ENCODE data around the gene STK11. TPM values are rescaled to one million over a fixed set of nuclear protein-coding genes. Genes with fewer than 3 reads are reported as not detected.
A peak's percentile ranks its signal among the peaks of the same experiment; 100 is the strongest.

The STK11 gene
- total and polyA plus RNA-seq, 2 of the 4 experiments (the other 2 are of a cell fraction), result 39.3 to 42.8 TPM

DNA sequence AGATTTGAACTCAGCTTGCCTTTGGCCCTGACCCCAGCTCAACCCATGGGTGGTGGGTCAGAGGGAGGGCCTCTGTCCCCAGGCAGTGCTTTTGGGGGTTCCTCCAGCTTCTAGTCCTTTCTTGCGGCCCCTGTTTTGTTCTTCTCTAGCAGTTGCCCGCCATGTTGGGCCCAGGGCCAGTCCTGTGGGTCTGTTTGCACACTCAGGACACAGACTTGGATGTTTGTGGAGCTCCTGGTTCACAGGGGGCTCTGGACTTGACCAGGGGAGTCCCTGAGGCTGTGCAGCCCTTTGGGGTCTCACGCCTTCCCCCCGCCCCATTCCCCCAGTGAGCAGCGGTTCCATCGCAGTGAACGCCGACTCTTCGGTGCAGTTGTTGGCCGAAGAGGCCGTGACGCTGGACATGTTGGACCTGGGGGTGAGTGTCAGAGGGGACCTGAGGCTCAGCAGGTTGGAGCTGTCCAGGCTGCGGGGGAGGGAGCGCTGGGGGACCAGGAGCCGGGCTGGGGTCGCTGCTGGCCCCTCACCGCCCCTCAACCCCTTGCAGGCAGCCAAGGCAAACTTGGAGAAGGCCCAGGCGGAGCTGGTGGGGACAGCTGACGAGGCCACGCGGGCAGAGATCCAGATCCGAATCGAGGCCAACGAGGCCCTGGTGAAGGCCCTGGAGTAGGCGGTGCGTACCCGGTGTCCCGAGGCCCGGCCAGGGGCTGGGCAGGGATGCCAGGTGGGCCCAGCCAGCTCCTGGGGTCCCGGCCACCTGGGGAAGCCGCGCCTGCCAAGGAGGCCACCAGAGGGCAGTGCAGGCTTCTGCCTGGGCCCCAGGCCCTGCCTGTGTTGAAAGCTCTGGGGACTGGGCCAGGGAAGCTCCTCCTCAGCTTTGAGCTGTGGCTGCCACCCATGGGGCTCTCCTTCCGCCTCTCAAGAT lies 38.5 kb downstream of the STK11 start:
- Histone ChIP-seq H3K23ac (ENCODE audit: low read depth, low read length) (peak overlapping the region; percentile 1; the same call in 1 of the 2 replicates), H2AFZ (replicated peaks; ENCODE audit: low read length, poor library complexity) (peak overlapping the region; percentile 78), H2BK20ac (ENCODE audit: low read depth, low read length) (no peak overlapping the region), H3K9me3 (ENCODE audit: control insufficient read depth, insufficient read depth, low read length) (no peaks in the 10 kb centered on the region), H3K4me3 (ENCODE audit: insufficient read depth, low read depth, low read length) (no peak overlapping the region), H3K79me1 (ENCODE audit: low read depth in 1 of 2, low read length in 2 of 2) (peaks cover 4 to 54% of the 10 kb centered on the region in 2 experiments; a peak in 2 of 4 replicates), H2BK15ac (ENCODE audit: low read depth, low read length) (no peak overlapping the region), H3K36me3 (ENCODE audit: control insufficient read depth, insufficient read depth, low read length) (no peaks in the 10 kb centered on the region; the same call in 1 of the 2 replicates), H4K91ac (ENCODE audit: insufficient read depth, low read depth, low read length) (no peak overlapping the region), H4K20me1 (ENCODE audit: insufficient read depth, low read length) (peaks cover 22% of the 10 kb centered on the region), H3K14ac (replicated peaks; ENCODE audit: low read depth, low read length) (no peak overlapping the region), H2BK5ac (ENCODE audit: low read depth, low read length, poor library complexity, severe bottlenecking) (peak overlapping the region; percentile 22), H4K8ac (ENCODE audit: low read depth in 2 of 2, low read length in 2 of 2) (peak overlapping the region in 1 of 2 experiments; percentile 64; a peak in 1 of 4 replicates), H3K18ac (ENCODE audit: low read depth, low read length) (no peak overlapping the region), H3K4ac (ENCODE audit: low read depth, low read length) (peak overlapping the region; percentile 47), H2BK120ac (ENCODE audit: low read depth, low read length) (peak overlapping the region; percentile 61; the same call in 1 of the 2 replicates), H3K27me3 (ENCODE audit: control insufficient read depth, insufficient read depth, low read length) (no peaks in the 10 kb centered on the region), H4K5ac (ENCODE audit: low read depth, low read length) (no peak overlapping the region), H2AK9ac (replicated peaks; ENCODE audit: low read depth, low read length, poor library complexity) (peak overlapping the region; percentile 97), H3K56ac (ENCODE audit: extremely low read depth, insufficient read depth, low read length) (no peak overlapping the region), H3K27ac (ENCODE audit: insufficient read depth, low read length) (peak overlapping the region; percentile 63), H3K9ac (ENCODE audit: low read depth, low read length) (no peak overlapping the region), H3K9me1 (ENCODE audit: insufficient read depth, low read length) (no peaks in the 10 kb centered on the region), H3K4me1 (ENCODE audit: control insufficient read depth, insufficient read depth, low read length) (peaks cover 26% of the 10 kb centered on the region), H2AK5ac (ENCODE audit: low read depth, low read length) (peak overlapping the region; percentile 81; the same call in 1 of the 2 replicates), H3K4me2 (ENCODE audit: low read depth, low read length) (peak overlapping the region; percentile 24; the same call in 1 of the 2 replicates)
- WGBS, 2 experiments (ENCODE audit: extremely low coverage in 2 of 2, insufficient read length in 1 of 2), result 41% methylated on average over 18 of the region's 33 CpGs; no CpG with 5 or more reads in 1 of the 2 experiments
- intact Hi-C loops (cut with micrococcal nuclease) (loop anchor here (1.0 kb wide), 1 partner anchor 22 kb away; no protein-coding TSS in a partner anchor), dilution Hi-C loops (cut with HindIII; ENCODE audit: low sequenced_read_pairs, unreplicated experiment) (no loop called here), in situ Hi-C loops (cut with MboI; ENCODE audit: low sequenced_read_pairs) (no loop called here)
- BruUV-seq (replicated peaks), result no TSS peak
- ATAC-seq (ENCODE audit: low read depth) (peak; percentile 9), DNase-seq (peak; percentile 77)
- ChIA-PET POLR2A (ENCODE audit: unreplicated experiment) (interaction anchor here (0.5 to 4.2 kb wide), 5 partner anchors 9 to 25 kb away, joined by 3 to 62 read pairs (median 6); partner anchors contain the start of gene CIRBP), CTCF (interaction anchor here (0.6 to 3.1 kb wide), 8 partner anchors 9 to 28 kb away, joined by 3 to 64 read pairs (median 7); partner anchors contain the start of gene CIRBP)
- TF ChIP-seq NFE2L2 (IDR thresholded peaks at IDR 0.05; ENCODE audit: low read depth, low read length) (no peak), MAFK (IDR thresholded peaks at IDR 0.05; ENCODE audit: low read depth, low read length) (no peak), ELK1 (IDR thresholded peaks at IDR 0.05; ENCODE audit: borderline replicate concordance, low read depth, low read length) (no peak), CHD1 (IDR thresholded peaks at IDR 0.05; ENCODE audit: low read depth, low read length) (no peak), CEBPB (IDR thresholded peaks at IDR 0.05; ENCODE audit: low read depth, low read length) (peak; percentile 89), SMC3 (IDR thresholded peaks at IDR 0.05; ENCODE audit: low read depth, low read length) (peak; percentile 73), RFX5 (IDR thresholded peaks at IDR 0.05; ENCODE audit: low read depth, low read length) (no peak), POLR2A (IDR thresholded peaks at IDR 0.05; ENCODE audit: low read depth, low read length) (peak; percentile 41; the same call in 1 of the 2 replicates), RAD21 (IDR thresholded peaks at IDR 0.05; ENCODE audit: low read length) (peak; percentile 89), FOS (IDR thresholded peaks at IDR 0.05; ENCODE audit: low read depth, low read length) (no peak), MAZ (IDR thresholded peaks at IDR 0.05; ENCODE audit: borderline replicate concordance, low read depth, low read length) (0 out of 2 replicates have a peak, but pooled peaks have one; percentile 26)
- TF ChIP-seq, protein P1, sequence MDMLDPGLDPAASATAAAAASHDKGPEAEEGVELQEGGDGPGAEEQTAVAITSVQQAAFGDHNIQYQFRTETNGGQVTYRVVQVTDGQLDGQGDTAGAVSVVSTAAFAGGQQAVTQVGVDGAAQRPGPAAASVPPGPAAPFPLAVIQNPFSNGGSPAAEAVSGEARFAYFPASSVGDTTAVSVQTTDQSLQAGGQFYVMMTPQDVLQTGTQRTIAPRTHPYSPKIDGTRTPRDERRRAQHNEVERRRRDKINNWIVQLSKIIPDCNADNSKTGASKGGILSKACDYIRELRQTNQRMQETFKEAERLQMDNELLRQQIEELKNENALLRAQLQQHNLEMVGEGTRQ (IDR thresholded peaks at IDR 0.05; ENCODE audit: low read depth, low read length), result no peak
- TF ChIP-seq, protein P2, sequence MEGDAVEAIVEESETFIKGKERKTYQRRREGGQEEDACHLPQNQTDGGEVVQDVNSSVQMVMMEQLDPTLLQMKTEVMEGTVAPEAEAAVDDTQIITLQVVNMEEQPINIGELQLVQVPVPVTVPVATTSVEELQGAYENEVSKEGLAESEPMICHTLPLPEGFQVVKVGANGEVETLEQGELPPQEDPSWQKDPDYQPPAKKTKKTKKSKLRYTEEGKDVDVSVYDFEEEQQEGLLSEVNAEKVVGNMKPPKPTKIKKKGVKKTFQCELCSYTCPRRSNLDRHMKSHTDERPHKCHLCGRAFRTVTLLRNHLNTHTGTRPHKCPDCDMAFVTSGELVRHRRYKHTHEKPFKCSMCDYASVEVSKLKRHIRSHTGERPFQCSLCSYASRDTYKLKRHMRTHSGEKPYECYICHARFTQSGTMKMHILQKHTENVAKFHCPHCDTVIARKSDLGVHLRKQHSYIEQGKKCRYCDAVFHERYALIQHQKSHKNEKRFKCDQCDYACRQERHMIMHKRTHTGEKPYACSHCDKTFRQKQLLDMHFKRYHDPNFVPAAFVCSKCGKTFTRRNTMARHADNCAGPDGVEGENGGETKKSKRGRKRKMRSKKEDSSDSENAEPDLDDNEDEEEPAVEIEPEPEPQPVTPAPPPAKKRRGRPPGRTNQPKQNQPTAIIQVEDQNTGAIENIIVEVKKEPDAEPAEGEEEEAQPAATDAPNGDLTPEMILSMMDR (conservative IDR thresholded peaks at IDR 0.05; ENCODE audit: low read depth, low read length), result peak; percentile 93

Measured in IMR-90 (cell line).